ENCODE results near the gene CCR1. TPM values are rescaled to one million over a fixed set of nuclear protein-coding genes. Genes with fewer than 3 reads are reported as not detected.

The CCR1 gene
- total RNA-seq, 1 donor from 2014 or later = not detected

DNA sequence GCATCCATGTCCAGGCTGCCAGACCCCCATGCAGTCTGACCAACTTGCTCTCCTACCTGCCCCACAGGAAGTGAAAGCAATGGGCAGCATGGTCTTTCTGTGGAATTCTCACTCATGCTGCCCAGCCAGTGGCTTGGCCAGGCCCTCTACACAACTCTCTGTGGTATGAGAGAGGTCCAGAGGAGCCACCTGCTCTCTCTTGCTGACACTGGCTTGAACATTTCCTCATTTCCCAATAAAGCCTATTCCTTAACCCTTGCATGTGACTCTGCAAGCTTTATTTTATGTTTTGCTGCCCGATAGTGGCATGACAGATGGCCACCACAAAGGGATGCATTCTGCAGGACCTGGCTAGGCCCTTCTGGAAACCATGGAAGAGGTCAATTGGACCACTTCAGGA lies 53.8 kb downstream of the CCR1 start:
- DNase-seq = no peak
- no peaks in the 10 kb centered on the region for H3K9me3 Mint-ChIP-seq (ENCODE audit: unreplicated experiment)
- H3K27me3 Mint-ChIP-seq (ENCODE audit: unreplicated experiment) = no peaks in the 10 kb centered on the region
- no peak overlapping the region for H3K27ac Mint-ChIP-seq (ENCODE audit: unreplicated experiment)
- TF ChIP-seq, protein P1, sequence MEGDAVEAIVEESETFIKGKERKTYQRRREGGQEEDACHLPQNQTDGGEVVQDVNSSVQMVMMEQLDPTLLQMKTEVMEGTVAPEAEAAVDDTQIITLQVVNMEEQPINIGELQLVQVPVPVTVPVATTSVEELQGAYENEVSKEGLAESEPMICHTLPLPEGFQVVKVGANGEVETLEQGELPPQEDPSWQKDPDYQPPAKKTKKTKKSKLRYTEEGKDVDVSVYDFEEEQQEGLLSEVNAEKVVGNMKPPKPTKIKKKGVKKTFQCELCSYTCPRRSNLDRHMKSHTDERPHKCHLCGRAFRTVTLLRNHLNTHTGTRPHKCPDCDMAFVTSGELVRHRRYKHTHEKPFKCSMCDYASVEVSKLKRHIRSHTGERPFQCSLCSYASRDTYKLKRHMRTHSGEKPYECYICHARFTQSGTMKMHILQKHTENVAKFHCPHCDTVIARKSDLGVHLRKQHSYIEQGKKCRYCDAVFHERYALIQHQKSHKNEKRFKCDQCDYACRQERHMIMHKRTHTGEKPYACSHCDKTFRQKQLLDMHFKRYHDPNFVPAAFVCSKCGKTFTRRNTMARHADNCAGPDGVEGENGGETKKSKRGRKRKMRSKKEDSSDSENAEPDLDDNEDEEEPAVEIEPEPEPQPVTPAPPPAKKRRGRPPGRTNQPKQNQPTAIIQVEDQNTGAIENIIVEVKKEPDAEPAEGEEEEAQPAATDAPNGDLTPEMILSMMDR (IDR thresholded peaks at IDR 0.05; ENCODE audit: partially characterized antibody, unreplicated experiment) = no peak
- no peaks in the 10 kb centered on the region for H3K36me3 Mint-ChIP-seq (ENCODE audit: unreplicated experiment)
- no peak overlapping the region for H3K4me3 Mint-ChIP-seq (ENCODE audit: unreplicated experiment)
- no peaks in the 10 kb centered on the region for H3K4me1 Mint-ChIP-seq (ENCODE audit: low read depth, unreplicated experiment)

Other genes with a start within 250 kb of the CCR1 start
- gene FYCO1, start 212.5 kb downstream of the CCR1 start, total RNA-seq (ENCODE audit: unreplicated experiment) = 3.8 TPM
- gene XCR1, start 180.8 kb downstream of the CCR1 start, total RNA-seq (ENCODE audit: unreplicated experiment) = not detected
- gene CCR3, start 34.1 kb upstream of the CCR1 start, total RNA-seq (ENCODE audit: unreplicated experiment) = not detected
- not detected for gene CCR2, start 145.8 kb upstream of the CCR1 start, total RNA-seq (ENCODE audit: unreplicated experiment)
- not detected for gene CCR5, start 162.6 kb upstream of the CCR1 start, total RNA-seq (ENCODE audit: unreplicated experiment)
- gene CCRL2, start 198.9 kb upstream of the CCR1 start, total RNA-seq (ENCODE audit: unreplicated experiment) = not detected

All from glutamatergic neuron (in vitro differentiated cells).